SK-N-SH (cell line): Measurements from ENCODE around the gene HSCB. TPM values are rescaled to one million over a fixed set of nuclear protein-coding genes. Genes with fewer than 3 reads are reported as not detected.

Source experiments
- CTCF ChIA-PET: fragments of 300-600, 350-600 bp; formaldehyde crosslinking; extraction: SDS; loops from one replicate; lab custom pipeline; 2021; lab: Yijun Ruan, JAX
- POLR2A ChIA-PET: fragments of 350-600 bp; sonication (Branson Sonifier 250); formaldehyde crosslinking; extraction: SDS; loops from one replicate; lab custom pipeline; 2020; ENCODE audit warnings: antibody characterized with exemption, inconsistent platforms; lab: Yijun Ruan, JAX
- DNase-seq: peaks from one replicate; pipeline ENCODE4 v3.0.0; 2012
- H2AFZ ChIP-seq: fragments of 200-600 bp; sonication (generic); 2 replicates; pipeline ENCODE4 v1.8.1; 2016; ENCODE audit warnings: antibody characterized with exemption, mild to moderate bottlenecking, low read depth
- H3F3A ChIP-seq: fragments of 200-600 bp; sonication (generic); replicated peaks from 2 replicates; pipeline ENCODE3; 2016; ENCODE audit warnings: antibody characterized with exemption, mild to moderate bottlenecking; ENCODE audit not compliant: insufficient read depth
- H3K27ac ChIP-seq, 2 experiments: fragments of 200-500 bp in 1 of 2; fragments of 200-600 bp in 1 of 2; sonication (Bioruptor generic) in 1 of 2; sonication (generic), shearing (Covaris generic) in 1 of 2; 2 replicates each; pipeline versions ENCODE4 v1.5.1 to v1.6.1; 2014 to 2016; ENCODE audit warnings: low read depth in 2 of 2, inconsistent platforms in 1 of 2, low read length in 1 of 2, mild to moderate bottlenecking in 1 of 2, mixed read lengths in 1 of 2
- H3K27me3 ChIP-seq: fragments of 200-600 bp; sonication (generic), shearing (Covaris generic); 2 replicates; pipeline ENCODE4 v1.6.1; 2016; ENCODE audit warnings: mixed run types; ENCODE audit not compliant: insufficient read depth
- H3K36me3 ChIP-seq, 2 experiments: fragments of 200-500 bp in 1 of 2; fragments of 200-600 bp in 1 of 2; sonication (Bioruptor generic) in 1 of 2; sonication (generic) in 1 of 2; replicated peaks in 1 of 2; 2 replicates each; pipeline versions ENCODE3 to v1.5.1; 2014 to 2016; ENCODE audit warnings: low read length in 1 of 2, mild to moderate bottlenecking in 1 of 2; ENCODE audit not compliant: insufficient read depth in 2 of 2, control insufficient read depth in 1 of 2
- H3K4me1 ChIP-seq, 2 experiments: fragments of 200-500 bp in 1 of 2; fragments of 200-600 bp in 1 of 2; sonication (Bioruptor generic) in 1 of 2; sonication (generic), shearing (Covaris generic) in 1 of 2; 2 replicates each; pipeline versions ENCODE4 v1.5.1 to v1.6.1; 2014 to 2016; ENCODE audit warnings: low read depth in 1 of 2, low read length in 1 of 2, mixed run types in 1 of 2; ENCODE audit not compliant: insufficient read depth in 2 of 2, control insufficient read depth in 1 of 2
- H3K4me2 ChIP-seq: fragments of 200-600 bp; sonication (generic), shearing (Covaris generic); 2 replicates; pipeline ENCODE4 v1.6.1; 2017; ENCODE audit warnings: mixed run types
- H3K4me3 ChIP-seq, 2 experiments: fragments of 200-500 bp in 1 of 2; fragments of 200-600 bp in 1 of 2; sonication (Bioruptor generic) in 1 of 2; sonication (generic), shearing (Covaris generic) in 1 of 2; 2 replicates each; pipeline versions ENCODE4 v1.5.1 to v1.8.1; 2014 to 2016; ENCODE audit warnings: low read depth in 2 of 2, inconsistent platforms in 1 of 2, low read length in 1 of 2, mild to moderate bottlenecking in 1 of 2, mixed read lengths in 1 of 2, moderate library complexity in 1 of 2
- H3K79me2 ChIP-seq: fragments of 200-600 bp; sonication (generic); 2 replicates; pipeline ENCODE4 v1.8.1; 2017; ENCODE audit warnings: mild to moderate bottlenecking; ENCODE audit not compliant: insufficient read depth
- H3K9ac ChIP-seq: fragments of 200-600 bp; sonication (generic); 2 replicates; pipeline ENCODE4 v1.6.1; 2017; ENCODE audit warnings: mixed run types
- H3K9me2 ChIP-seq: fragments of 200-600 bp; sonication (generic); 2 replicates; pipeline ENCODE4 v1.6.1; 2017; ENCODE audit warnings: mixed run types
- H3K9me3 ChIP-seq: fragments of 200-600 bp; sonication (generic); 2 replicates; pipeline ENCODE4 v1.6.1; 2017; ENCODE audit warnings: mixed run types, mild to moderate bottlenecking, moderate library complexity
- H4K20me1 ChIP-seq: fragments of 200-600 bp; sonication (generic); 2 replicates; pipeline ENCODE4 v1.6.1; 2017; ENCODE audit warnings: mild to moderate bottlenecking, mixed run types; ENCODE audit not compliant: insufficient read depth
- CHD2 ChIP-seq: fragments of 150-350 bp; IDR thresholded peaks from 2 replicates; pipeline ENCODE4 v1.6.1; 2018; ENCODE audit warnings: low read length; ENCODE audit not compliant: partially characterized antibody
- FOSL2 ChIP-seq: IDR thresholded peaks from 2 replicates; pipeline ENCODE4 v1.4.0; 2012; ENCODE audit warnings: low read depth, mild to moderate bottlenecking, moderate library complexity, borderline replicate concordance
- FOXM1 ChIP-seq: IDR thresholded peaks from 2 replicates; pipeline ENCODE4 v1.4.0; 2012; ENCODE audit warnings: low read depth, mild to moderate bottlenecking
- GATA2 ChIP-seq: sonication (generic); formaldehyde crosslinking; IDR thresholded peaks from 2 replicates; pipeline ENCODE4 v1.5.0; 2020; ENCODE audit warnings: mild to moderate bottlenecking, missing genetic modification reagents
- IRF3 ChIP-seq: fragments of 150-350 bp; IDR thresholded peaks from 2 replicates; pipeline ENCODE4 v1.6.1; 2016; ENCODE audit warnings: mild to moderate bottlenecking, low read depth, low read length
- JUND ChIP-seq: IDR thresholded peaks from 2 replicates; pipeline ENCODE4 v1.4.0; 2012
- MAX ChIP-seq: IDR thresholded peaks from 2 replicates; pipeline ENCODE4 v1.4.0; 2012; ENCODE audit warnings: low read depth
- MEF2A ChIP-seq: IDR thresholded peaks from 2 replicates; pipeline ENCODE4 v1.4.0; 2012; ENCODE audit warnings: low read depth, borderline replicate concordance
- NFIC ChIP-seq: IDR thresholded peaks from 2 replicates; pipeline ENCODE4 v1.4.0; 2012; ENCODE audit warnings: borderline replicate concordance
- NRF1 ChIP-seq: IDR thresholded peaks from 2 replicates; pipeline ENCODE4 v1.6.1; 2012; ENCODE audit warnings: low read depth, mild to moderate bottlenecking, low read length
- POLR2AphosphoS5 ChIP-seq: IDR thresholded peaks from 2 replicates; pipeline ENCODE4 v1.6.1; 2012; ENCODE audit warnings: low read depth, low read length
- RAD21 ChIP-seq: IDR thresholded peaks from 2 replicates; pipeline ENCODE4 v1.6.1; 2012; ENCODE audit warnings: mild to moderate bottlenecking, low read length
- RCOR1 ChIP-seq: fragments of 150-350 bp; IDR thresholded peaks from 2 replicates; pipeline ENCODE4 v1.6.1; 2017; ENCODE audit warnings: antibody characterized with exemption, low read length
- RFX5 ChIP-seq: IDR thresholded peaks from 2 replicates; pipeline ENCODE4 v1.6.1; 2012; ENCODE audit warnings: mild to moderate bottlenecking, improper control_type of control experiment, low read length
- SIN3A ChIP-seq: IDR thresholded peaks from 2 replicates; pipeline ENCODE4 v1.6.1; 2012; ENCODE audit warnings: low read depth, mild to moderate bottlenecking, low read length, moderate library complexity, borderline replicate concordance
- TCF12 ChIP-seq: IDR thresholded peaks from 2 replicates; pipeline ENCODE4 v1.4.0; 2012
- YY1 ChIP-seq: IDR thresholded peaks from 2 replicates; pipeline ENCODE4 v1.4.0; 2012; ENCODE audit warnings: low read depth, mild to moderate bottlenecking
- WGBS: methylation state at CpG from one replicate; pipeline ENCODE4 v1.1.6; 2017; ENCODE audit warnings: low lambda C conversion rate; 5-methylcytosine and 5-hydroxymethylcytosine counted together
- polyA plus RNA-seq, 3 experiments: library from polyadenylated mRNA; depleted of rRNA; stranded (reverse); fragments of >200 nt; gene quantifications; 2 replicates each; pipeline ENCODE4 v1.2.3, GENCODE V29; 2012
- TF ChIP-seq, protein P1 (sequence below): IDR thresholded peaks from 2 replicates; pipeline ENCODE4; 2012
- TF ChIP-seq, protein P2 (sequence below): IDR thresholded peaks from 2 replicates; pipeline ENCODE4 v1.4.0; 2012; ENCODE audit warnings: low read depth, borderline replicate concordance

The HSCB gene
- polyA plus RNA-seq, 1 of the 3 experiments (the other 2 are of a cell fraction): 19.9 TPM

DNA sequence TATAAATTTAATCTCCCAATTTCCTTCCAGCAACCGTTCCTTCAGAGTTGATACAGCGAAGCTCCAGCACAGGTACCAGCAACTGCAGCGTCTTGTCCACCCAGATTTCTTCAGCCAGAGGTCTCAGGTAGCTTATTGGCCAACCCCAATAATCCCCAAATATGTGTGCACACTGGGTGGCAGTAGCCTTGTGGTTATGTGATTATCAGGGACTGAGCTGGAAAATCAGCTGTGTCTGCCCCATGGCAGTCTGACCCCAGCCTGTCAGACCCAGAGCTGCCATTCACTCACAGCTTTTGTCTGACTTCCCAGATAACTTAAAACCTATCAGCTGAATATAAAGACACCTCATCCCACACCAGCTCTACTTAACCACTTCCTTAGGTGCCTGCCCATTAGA lies 2.0 kb downstream of the HSCB start:
- DNase-seq: no peak
- Histone ChIP-seq H3K9ac (no peak overlapping the region), H3K27ac (no peak overlapping the region), H3K4me1 (peaks cover 0 to 11% of the 10 kb centered on the region in 2 experiments; a peak in 1 of 4 replicates), H3K9me2 (no peaks in the 10 kb centered on the region), H3K27me3 (no peaks in the 10 kb centered on the region)
- POLR2A ChIA-PET: interaction anchor here (0.9 kb wide), 1 partner anchor 56 kb away, joined by 3 read pairs; the partner anchor contains the start of gene XBP1
- TF ChIP-seq RFX5 (no peak), GATA2 (CRISPR knock-in tag) (no peak), NFIC (no peak), IRF3 (no peak), MAX (no peak), POLR2AphosphoS5 (no peak), CHD2 (no peak), JUND (no peak), SIN3A (no peak), YY1 (no peak), MEF2A (no peak), FOXM1 (no peak)
- TF ChIP-seq, protein P1, sequence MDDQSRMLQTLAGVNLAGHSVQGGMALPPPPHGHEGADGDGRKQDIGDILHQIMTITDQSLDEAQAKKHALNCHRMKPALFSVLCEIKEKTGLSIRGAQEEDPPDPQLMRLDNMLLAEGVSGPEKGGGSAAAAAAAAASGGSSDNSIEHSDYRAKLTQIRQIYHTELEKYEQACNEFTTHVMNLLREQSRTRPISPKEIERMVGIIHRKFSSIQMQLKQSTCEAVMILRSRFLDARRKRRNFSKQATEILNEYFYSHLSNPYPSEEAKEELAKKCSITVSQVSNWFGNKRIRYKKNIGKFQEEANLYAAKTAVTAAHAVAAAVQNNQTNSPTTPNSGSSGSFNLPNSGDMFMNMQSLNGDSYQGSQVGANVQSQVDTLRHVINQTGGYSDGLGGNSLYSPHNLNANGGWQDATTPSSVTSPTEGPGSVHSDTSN: no peak
- TF ChIP-seq, all 33 proteins: peak for 0
- Histone ChIP-seq H3K4me2 (peak overlapping the region; percentile 90; the same call in 1 of the 2 replicates), H4K20me1 (no peaks in the 10 kb centered on the region), H3K9me3 (no peaks in the 10 kb centered on the region), H3K79me2 (peaks cover 39% of the 10 kb centered on the region), H3K4me3 (no peak overlapping the region), H3K36me3 (peaks cover 19 to 35% of the 10 kb centered on the region in 2 experiments), H2AFZ (no peak overlapping the region), H3F3A (peaks cover 13% of the 10 kb centered on the region)
- CTCF ChIA-PET: interaction anchor here (0.6 to 1.5 kb wide), 2 partner anchors 85 to 107 kb away, joined by 3 to 4 read pairs; no protein-coding TSS in a partner anchor
- WGBS: 96% methylated on average over 3 of the region's 3 CpGs

DNA sequence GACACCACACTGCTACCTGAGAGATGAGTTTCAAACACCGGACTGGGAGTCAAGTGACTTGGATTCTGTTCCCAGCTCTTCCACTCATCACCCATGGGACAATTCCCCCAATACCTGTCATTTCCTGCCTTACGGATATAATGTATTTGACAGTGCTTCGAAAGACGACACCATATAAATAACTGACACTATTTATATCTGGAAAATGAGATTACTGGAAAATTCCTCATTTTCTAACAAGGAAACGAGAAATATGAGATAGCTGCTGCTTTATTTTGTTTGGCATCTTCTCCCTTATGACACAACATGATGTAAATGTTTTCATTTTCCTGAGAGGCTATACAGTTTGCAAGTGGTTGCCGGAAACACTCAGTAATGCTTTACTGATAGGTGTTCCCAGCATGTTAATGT lies 8.6 kb downstream of the HSCB start:
- Histone ChIP-seq H3K9me3 (no peaks in the 10 kb centered on the region), H3K4me2 (peak overlapping the region; percentile 19), H3K4me3 (peak overlapping the region in 1 of 2 experiments; percentile 35; a peak in 1 of 4 replicates), H3K27me3 (no peaks in the 10 kb centered on the region), H3K36me3 (peaks cover 5 to 46% of the 10 kb centered on the region in 2 experiments), H3K27ac (peak overlapping the region in 1 of 2 experiments; percentile 89; a peak in 2 of 4 replicates), H4K20me1 (no peaks in the 10 kb centered on the region), H3K9me2 (no peaks in the 10 kb centered on the region), H3K9ac (no peak overlapping the region), H2AFZ (no peak overlapping the region), H3K79me2 (peaks cover 6% of the 10 kb centered on the region; the same call in 1 of the 2 replicates), H3K4me1 (no peaks in the 10 kb centered on the region), H3F3A (peaks cover 23% of the 10 kb centered on the region)
- no peak for TF ChIP-seq RCOR1
- TF ChIP-seq RAD21: no peak
- TF ChIP-seq TCF12: 0 out of 2 replicates have a peak, but pooled peaks have one; percentile 40
- TF ChIP-seq NFIC: peak; percentile 57; the same call in 1 of the 2 replicates
- no peak for TF ChIP-seq FOSL2
- TF ChIP-seq, protein P1: peak; percentile 67
- peak; percentile 68 for TF ChIP-seq MEF2A
- no peak for TF ChIP-seq GATA2 (CRISPR knock-in tag)
- no peak for TF ChIP-seq IRF3
- no peak for TF ChIP-seq SIN3A
- TF ChIP-seq POLR2AphosphoS5: no peak; the same call in 1 of the 2 replicates
- TF ChIP-seq NRF1: no peak
- TF ChIP-seq, protein P2, sequence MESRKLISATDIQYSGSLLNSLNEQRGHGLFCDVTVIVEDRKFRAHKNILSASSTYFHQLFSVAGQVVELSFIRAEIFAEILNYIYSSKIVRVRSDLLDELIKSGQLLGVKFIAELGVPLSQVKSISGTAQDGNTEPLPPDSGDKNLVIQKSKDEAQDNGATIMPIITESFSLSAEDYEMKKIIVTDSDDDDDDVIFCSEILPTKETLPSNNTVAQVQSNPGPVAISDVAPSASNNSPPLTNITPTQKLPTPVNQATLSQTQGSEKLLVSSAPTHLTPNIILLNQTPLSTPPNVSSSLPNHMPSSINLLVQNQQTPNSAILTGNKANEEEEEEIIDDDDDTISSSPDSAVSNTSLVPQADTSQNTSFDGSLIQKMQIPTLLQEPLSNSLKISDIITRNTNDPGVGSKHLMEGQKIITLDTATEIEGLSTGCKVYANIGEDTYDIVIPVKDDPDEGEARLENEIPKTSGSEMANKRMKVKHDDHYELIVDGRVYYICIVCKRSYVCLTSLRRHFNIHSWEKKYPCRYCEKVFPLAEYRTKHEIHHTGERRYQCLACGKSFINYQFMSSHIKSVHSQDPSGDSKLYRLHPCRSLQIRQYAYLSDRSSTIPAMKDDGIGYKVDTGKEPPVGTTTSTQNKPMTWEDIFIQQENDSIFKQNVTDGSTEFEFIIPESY: no peak
- peak; percentile 10; the same call in 1 of the 2 replicates for TF ChIP-seq JUND
- CTCF ChIA-PET: no interaction called here
- 30% methylated on average over 6 of the region's 6 CpGs for WGBS
- POLR2A ChIA-PET: interaction anchor here (1.0 kb wide), 1 partner anchor 9 kb away, joined by 4 read pairs; no protein-coding TSS in a partner anchor
- DNase-seq: no peak
